Heart right ventricle (tissue), 16 donors: ENCODE measurements around the gene PEX11A. TPM values are rescaled to one million over a fixed set of nuclear protein-coding genes. Genes with fewer than 3 reads are reported as not detected.
"Not testable (repeated sequence)": the region's sequence is repeated elsewhere in the genome, so short reads cannot be mapped to it uniquely, and the experiment has no call there.

Experiments
- ATAC-seq, 8 donors: fragments of 200-7000 bp; cut with Tn5 transposase; one replicate each; pipeline ENCODE4 v1.9.1; 2020; ENCODE audit warnings: mild to moderate bottlenecking in 8 of 8, moderate library complexity in 8 of 8, moderate number of reproducible peaks in 1 of 8
- DNase-seq, 2 donors: peaks; one replicate each; pipeline ENCODE4 v3.0.0-alpha.2; 2020
- H3K27ac ChIP-seq, 10 donors: fragments of 200-600 bp; sonication (generic) in 2 of 10; one replicate each; pipeline versions ENCODE4 v1.5.0 to v1.8.0; 2020 to 2022; ENCODE audit warnings: mild to moderate bottlenecking in 3 of 10
- H3K27me3 ChIP-seq, 7 donors: fragments of 200-600 bp; one replicate each; pipeline ENCODE4 v1.8.0; 2021 to 2022; ENCODE audit warnings: mild to moderate bottlenecking in 2 of 7
- H3K36me3 ChIP-seq, 9 donors: fragments of 200-600 bp; sonication (generic) in 1 of 9; one replicate each; pipeline versions ENCODE4 v1.5.0 to v1.8.0; 2020 to 2022; ENCODE audit warnings: mild to moderate bottlenecking in 2 of 9
- H3K4me1 ChIP-seq, 9 donors: fragments of 200-600 bp; sonication (generic) in 1 of 9; one replicate each; pipeline versions ENCODE4 v1.5.0 to v1.8.0; 2020 to 2022; ENCODE audit warnings: mild to moderate bottlenecking in 4 of 9
- H3K4me3 ChIP-seq, 10 donors: fragments of 200-600 bp; sonication (generic) in 2 of 10; one replicate each; pipeline versions ENCODE4 v1.5.0 to v1.8.0; 2020 to 2022; ENCODE audit warnings: mild to moderate bottlenecking in 7 of 10, moderate library complexity in 2 of 10
- H3K9me3 ChIP-seq, 11 donors: fragments of 200-600 bp in 10 of 11; sonication (generic) in 2 of 11; one replicate each; pipeline versions ENCODE4 v1.5.0 to v1.8.0; 2013 to 2022; ENCODE audit warnings: mild to moderate bottlenecking in 2 of 11, control low read depth in 1 of 11, moderate library complexity in 1 of 11
- CTCF ChIP-seq, 9 donors: fragments of 200-600 bp; sonication (generic) in 2 of 9; IDR thresholded peaks; one replicate each; pipeline versions ENCODE4 v1.5.0 to v1.8.0; 2021 to 2022; ENCODE audit warnings: antibody characterized with exemption in 9 of 9, mild to moderate bottlenecking in 5 of 9, moderate library complexity in 1 of 9
- WGBS, 2 donors: extraction: QIAGEN DNeasy Blood & Tissue Kit; methylation state at CpG; one replicate each; pipeline ENCODE4 v1.1.7; 2013; ENCODE audit warnings: inconsistent platforms in 1 of 2; 5-methylcytosine and 5-hydroxymethylcytosine counted together
- intact Hi-C, 10 donors: fragments of 100-400 bp; cut with DNase I; formaldehyde crosslinking; loops; one replicate each; pipeline versions ENCODE4 v1.11.1 to v1.14.2; 2022
- polyA plus RNA-seq, 2 donors: library from polyadenylated mRNA; stranded (reverse); fragments of 200-250 nt; gene quantifications; one replicate each; pipeline ENCODE4 v1.2.3, GENCODE V29; 2013
- total RNA-seq, 10 donors: library from RNA; stranded (reverse); fragmentation: NEBNext Ultra II Directional in 3 of 10; extraction: Animal tissue kit (Norgen Biotek cat#: 25700) in 3 of 10; gene quantifications; one replicate each; pipeline versions ENCODE4 v1.2.1 to v1.2.4, GENCODE V29; 2021 to 2023
- donor health status: Arrhythmogenic right ventricular cardiomyopathy.
- donor health status: ischemic (EF 13 %, LVEDD 7.1; RV severe dilation, severe dysfunction).
- donor health status: healthy with polysubstance abuse.
- donor health status: DM: no; HTN: yes; CAD: no.
- donor health status: DM: no; HTN: no; CAD: no.
- donor health status: ischemic (EF 25% LVEDD 6.9; RV normal size, moderate dysfunction).
- donor health status: ischemic (EF 25% LVEDD 5.7; RV mildly dilated, moderate dysfunction).
- donor health status: healthy.
- donor health status: DM: yes; HTN: yes; CAD: no.
- donor health status: Ischemic cardiomyopathy.
- donor health status: ischemic (EF 35%, LVEDD 5.7; RV mildly dilated, moderate dysfunction).
- donor health status: nonischemic (EF 11% LVEDD 7.7; RV severe dilation, severe dysfunction).
- donor health status: DM: yes; HTN: yes; CAD: no.
- donor health status: PGD.
- donor health status: ischemic (EF 29% LVEDD 5.4; RV normal size, mild dysfunction).
- donor health status: nonischemic (EF 23%, LVEDD 6.1; RV moderate dilation, normal function).

Gene PEX11A
- total and polyA plus RNA-seq, 12 donors, result 6.0 to 14.3 (median 8.8) TPM

GRCh38 chr15:89704411-89704810, 13.9 kb upstream of the PEX11A start:
- H3K4me1 ChIP-seq, result no peaks in the 10 kb centered on the region
- no peak overlapping the region for H3K4me3 ChIP-seq
- peak in 2 of 8 donors; percentile 31 to 69 for ATAC-seq
- intact Hi-C loops, result loop anchor here in 1 of 10 donors (10.0 kb wide), 1 partner anchor 60 kb away; no protein-coding TSS in a partner anchor
- H3K9me3 ChIP-seq, result no peaks in the 10 kb centered on the region
- H3K36me3 ChIP-seq, result no peaks in the 10 kb centered on the region
- no peak for DNase-seq
- no peak for TF ChIP-seq CTCF (IDR thresholded peaks at IDR 0.05)
- peaks cover 0 to 25% (median 4%) of the 10 kb centered on the region in 7 donors for H3K27me3 ChIP-seq
- H3K27ac ChIP-seq, result no peak overlapping the region

GRCh38 chr15:89695198-89695597, 4.6 kb upstream of the PEX11A start:
- no peaks in the 10 kb centered on the region for H3K27me3 ChIP-seq
- WGBS, 2 donors, result 82 to 94% methylated on average over 1 of the region's 1 CpG
- TF ChIP-seq CTCF (IDR thresholded peaks at IDR 0.05), result no peak
- ATAC-seq (no peak), DNase-seq (no peak)
- intact Hi-C loops, result loop anchor here in 1 of 10 donors (10.0 kb wide), 1 partner anchor 50 kb away; no protein-coding TSS in a partner anchor
- H3K4me3 ChIP-seq, result no peak overlapping the region
- H3K9me3 ChIP-seq, result no peaks in the 10 kb centered on the region
- no peak overlapping the region for H3K27ac ChIP-seq
- H3K36me3 ChIP-seq, result no peaks in the 10 kb centered on the region
- peaks cover 0 to 8% (median 0%) of the 10 kb centered on the region in 9 donors for H3K4me1 ChIP-seq

- Histone ChIP-seq H3K4me1 (peaks cover 0 to 13% (median 10%) of the 10 kb centered on the region in 9 donors), H3K4me3 (no peak overlapping the region), H3K36me3 (no peaks in the 10 kb centered on the region), H3K27me3 (no peaks in the 10 kb centered on the region), H3K9me3 (no peaks in the 10 kb centered on the region), H3K27ac (no peak overlapping the region)
- WGBS, 2 donors, result 87 to 91% methylated on average over 1 of the region's 1 CpG
- ATAC-seq (no peak), DNase-seq (no peak)
- intact Hi-C loops, result loop anchor here in 2 of 10 donors (2.0 to 10.0 kb wide), 2 partner anchors 45 to 49 kb away; no protein-coding TSS in a partner anchor
- no peak for TF ChIP-seq CTCF (IDR thresholded peaks at IDR 0.05)
These were observed 3.1 kb upstream of the PEX11A start for GRCh38 chr15:89693696-89694095.

GRCh38 chr15:89693091-89693490, 2.5 kb upstream of the PEX11A start:
- DNase-seq (no peak), ATAC-seq (no peak)
- Histone ChIP-seq H3K27me3 (no peaks in the 10 kb centered on the region), H3K4me1 (peaks cover 0 to 13% (median 10%) of the 10 kb centered on the region in 9 donors), H3K9me3 (no peaks in the 10 kb centered on the region), H3K4me3 (no peak overlapping the region), H3K36me3 (no peaks in the 10 kb centered on the region), H3K27ac (no peak overlapping the region)
- WGBS, 2 donors, result 60 to 71% methylated on average over 2 of the region's 2 CpGs
- intact Hi-C loops, result loop anchor here in 2 of 10 donors (2.0 to 10.0 kb wide), 2 partner anchors 46 to 48 kb away; no protein-coding TSS in a partner anchor
- TF ChIP-seq CTCF (IDR thresholded peaks at IDR 0.05), result no peak

GRCh38 chr15:89689930-89690275, 651 bp downstream of the PEX11A start:
- Histone ChIP-seq H3K27ac (peak overlapping the region in 7 of 10 donors; percentile 41 to 78 (median 64)), H3K4me3 (peak overlapping the region; percentile 59 to 86 (median 70)), H3K4me1 (peaks cover 0 to 18% (median 10%) of the 10 kb centered on the region in 9 donors)
- H3K36me3 ChIP-seq, DNase-seq, ATAC-seq, H3K27me3 ChIP-seq, H3K9me3 ChIP-seq: not testable (repeated sequence)
- WGBS, 2 donors, result 60 to 68% methylated on average over 15 of the region's 15 CpGs
- intact Hi-C loops, result loop anchor here in 1 of 10 donors (10.0 kb wide), 1 partner anchor 45 kb away; no protein-coding TSS in a partner anchor
